B cell (primary cell): ENCODE data around the gene VSTM2L. TPM values are rescaled to one million over a fixed set of nuclear protein-coding genes. Genes with fewer than 3 reads are reported as not detected.

Source experiments
- ATAC-seq: fragments of 200-7000 bp; cut with Tn5 transposase; one replicate; pipeline ENCODE4 v1.10.0; 2021; ENCODE audit warnings: low read depth, mild to moderate bottlenecking, moderate number of reproducible peaks, moderate library complexity
- CTCF ChIA-PET: fragments of 350-600 bp; sonication (Branson Sonifier 250); formaldehyde crosslinking; loops from one replicate; lab custom pipeline; 2021; ENCODE audit warnings: antibody characterized with exemption, inconsistent platforms; lab: Charles Lee
- POLR2A ChIA-PET: fragments of 350-600 bp; sonication (Branson Sonifier 250); formaldehyde crosslinking; loops from one replicate; lab custom pipeline; 2021; ENCODE audit warnings: antibody characterized with exemption; lab: Charles Lee
- DNase-seq: peaks from one replicate; pipeline ENCODE4 v3.0.0; 2013
- H2AFZ ChIP-seq: 2 replicates; pipeline ENCODE4 v1.6.1; 2012; ENCODE audit warnings: mild to moderate bottlenecking, low read depth, low read length; ENCODE audit not compliant: insufficient read depth, poor library complexity, severe bottlenecking
- H3K27ac ChIP-seq, 2 donors: 1 replicate in 1 of 2; 2 replicates in 1 of 2; pipeline ENCODE4 v1.5.1; 2012 to 2013; ENCODE audit warnings: low read length in 2 of 2, mild to moderate bottlenecking in 2 of 2, moderate library complexity in 1 of 2
- H3K27me3 ChIP-seq, 4 experiments: fragments of 200-600 bp in 1 of 4; sonication (generic) in 1 of 4; replicated peaks in 1 of 4; 1 replicate in 2 of 4; 2 replicates in 2 of 4; pipeline versions ENCODE4 v1.6.1 to v1.7.0; 2013 to 2016; ENCODE audit warnings: low read length in 3 of 4, mild to moderate bottlenecking in 2 of 4, mixed read lengths in 1 of 4, moderate library complexity in 1 of 4; ENCODE audit not compliant: insufficient read depth in 4 of 4, control insufficient read depth in 3 of 4; ENCODE audit errors: control extremely low read depth in 1 of 4
- H3K36me3 ChIP-seq, 2 experiments: replicated peaks in 1 of 2; 1 replicate in 1 of 2; 2 replicates in 1 of 2; pipeline versions ENCODE4 v1.6.1 to v1.7.1; 2013; ENCODE audit warnings: low read length in 1 of 2; ENCODE audit not compliant: insufficient read depth in 2 of 2, control insufficient read depth in 1 of 2; ENCODE audit errors: control extremely low read depth in 1 of 2, extremely low read depth in 1 of 2
- H3K4me1 ChIP-seq, 2 donors: fragments of 200-600 bp in 1 of 2; sonication (generic) in 1 of 2; 1 replicate in 1 of 2; 2 replicates in 1 of 2; pipeline versions ENCODE4 v1.5.1 to v1.6.1; 2013 to 2017; ENCODE audit warnings: low read length in 2 of 2; ENCODE audit not compliant: control insufficient read depth in 2 of 2, insufficient read depth in 2 of 2
- H3K4me2 ChIP-seq: replicated peaks from 2 replicates; pipeline ENCODE3; 2012; ENCODE audit warnings: mild to moderate bottlenecking, low read depth, low read length; ENCODE audit not compliant: poor library complexity, severe bottlenecking
- H3K4me3 ChIP-seq, 5 experiments: fragments of 200-600 bp in 1 of 5; sonication (generic) in 1 of 5; 1 replicate in 3 of 5; 2 replicates in 2 of 5; pipeline versions ENCODE4 v1.5.1 to v1.7.0; 2011 to 2016; ENCODE audit warnings: low read length in 4 of 5, mild to moderate bottlenecking in 4 of 5, low read depth in 2 of 5, control low read depth in 1 of 5, moderate library complexity in 1 of 5; ENCODE audit not compliant: insufficient read depth in 1 of 5; ENCODE audit errors: control extremely low read depth in 1 of 5, extremely low read depth in 1 of 5
- H3K79me2 ChIP-seq: fragments of 200-600 bp; sonication (generic); one replicate; pipeline ENCODE4 v1.6.0; 2016; ENCODE audit warnings: low read length; ENCODE audit not compliant: control insufficient read depth, insufficient read depth
- H3K9ac ChIP-seq: fragments of 200-600 bp; sonication (generic); 2 replicates; pipeline ENCODE4 v1.6.1; 2017; ENCODE audit warnings: mild to moderate bottlenecking, low read length, moderate library complexity
- H3K9me3 ChIP-seq, 3 donors: one replicate each; pipeline versions ENCODE4 v1.6.1 to v1.7.1; 2013; ENCODE audit warnings: low read length in 2 of 3; ENCODE audit not compliant: control insufficient read depth in 2 of 3, insufficient read depth in 1 of 3; ENCODE audit errors: control extremely low read depth in 1 of 3
- H4K20me1 ChIP-seq: 2 replicates; pipeline ENCODE4 v1.6.0; 2012; ENCODE audit warnings: mild to moderate bottlenecking, low read length; ENCODE audit not compliant: insufficient read depth, control insufficient read depth, poor library complexity, severe bottlenecking
- H3K27ac Mint-ChIP-seq: one replicate; pipeline ENCODE4 v1.8.0; 2021; ENCODE audit warnings: mixed read lengths
- H3K27me3 Mint-ChIP-seq: one replicate; pipeline ENCODE4 v1.8.0; 2021; ENCODE audit warnings: mixed read lengths
- H3K4me1 Mint-ChIP-seq: one replicate; pipeline ENCODE4 v1.8.0; 2021; ENCODE audit warnings: mixed read lengths
- H3K4me3 Mint-ChIP-seq: one replicate; pipeline ENCODE4 v1.8.0; 2021; ENCODE audit warnings: mixed read lengths
- H3K9me3 Mint-ChIP-seq: one replicate; pipeline ENCODE4 v1.8.0; 2022; ENCODE audit warnings: mixed read lengths; ENCODE audit not compliant: insufficient read depth
- CTCF ChIP-seq: fragments of 200-600 bp; IDR thresholded peaks from one replicate; pipeline ENCODE4 v1.8.0; 2022; ENCODE audit warnings: antibody characterized with exemption, mild to moderate bottlenecking
- EZH2 ChIP-seq: IDR thresholded peaks from 2 replicates; pipeline ENCODE4 v1.6.1; 2012; ENCODE audit warnings: borderline replicate concordance, low read depth, mild to moderate bottlenecking, moderate library complexity, low read length; ENCODE audit not compliant: insufficient read depth, poor library complexity, severe bottlenecking
- WGBS: methylation state at CpG from one replicate; pipeline ENCODE4 v1.1.5; 2013; ENCODE audit warnings: missing lambda C conversion rate; ENCODE audit not compliant: insufficient coverage; 5-methylcytosine and 5-hydroxymethylcytosine counted together
- intact Hi-C: fragments of 100-400 bp; cut with micrococcal nuclease; formaldehyde crosslinking; loops from one replicate; pipeline ENCODE4 v1.10.0; 2022
- polyA plus RNA-seq: library from polyadenylated mRNA; depleted of rRNA; stranded (reverse); fragments of >200 nt; gene quantifications from 2 replicates; pipeline ENCODE4 v1.2.3, GENCODE V29; 2012
- total RNA-seq, 2 donors: library from RNA; stranded (reverse); fragments of 120-200 nt in 1 of 2; gene quantifications; 1 replicate in 1 of 2; 2 replicates in 1 of 2; pipeline versions ENCODE4 v1.2.3 to v1.2.4, GENCODE V29; 2013 to 2022

The VSTM2L gene
- total and polyA plus RNA-seq, 2 donors (not counting 1 experiment from before 2014, with no cell fraction given) = 0.25 TPM; not detected in 1

GRCh38 chr20:37943501-37944455 is 40.9 kb downstream of the VSTM2L start:
- no peak overlapping the region for H2AFZ ChIP-seq
- H3K9ac ChIP-seq = no peak overlapping the region
- peaks cover 0 to 7% (median 0%) of the 10 kb centered on the region in 4 experiments for H3K27me3 ChIP-seq
- no peaks in the 10 kb centered on the region for H3K36me3 ChIP-seq
- no peak overlapping the region for H3K27ac Mint-ChIP-seq
- H3K4me1 Mint-ChIP-seq = no peaks in the 10 kb centered on the region
- no peak overlapping the region for H3K4me2 ChIP-seq
- DNase-seq (no peak), ATAC-seq (no peak)
- H4K20me1 ChIP-seq = no peaks in the 10 kb centered on the region
- H3K9me3 Mint-ChIP-seq = peaks cover 2% of the 10 kb centered on the region
- H3K4me3 ChIP-seq = no peak overlapping the region
- WGBS = 96% methylated on average over 41 of the region's 47 CpGs
- ChIA-PET CTCF (no interaction called here), POLR2A (no interaction called here)
- peaks cover 0 to 21% (median 2%) of the 10 kb centered on the region in 3 donors for H3K9me3 ChIP-seq
- intact Hi-C loops = no loop called here
- TF ChIP-seq CTCF = no peak
- no peak for TF ChIP-seq EZH2
- H3K79me2 ChIP-seq = no peaks in the 10 kb centered on the region
- H3K27me3 Mint-ChIP-seq = peaks cover 22% of the 10 kb centered on the region
- H3K27ac ChIP-seq = no peak overlapping the region
- no peak overlapping the region for H3K4me3 Mint-ChIP-seq
- H3K4me1 ChIP-seq = no peaks in the 10 kb centered on the region

GRCh38 chr20:37944456-37944981 is 41.6 kb downstream of the VSTM2L start:
- WGBS = 88% methylated on average over 9 of the region's 11 CpGs
- ChIA-PET CTCF (no interaction called here), POLR2A (no interaction called here)
- H3K36me3 ChIP-seq = no peaks in the 10 kb centered on the region
- H3K79me2 ChIP-seq = no peaks in the 10 kb centered on the region
- Mint-ChIP-seq H3K4me1 (no peaks in the 10 kb centered on the region), H3K27ac (no peak overlapping the region), H3K27me3 (peaks cover 25% of the 10 kb centered on the region), H3K9me3 (peaks cover 2% of the 10 kb centered on the region), H3K4me3 (no peak overlapping the region)
- no peak for DNase-seq
- peaks cover 0 to 21% (median 2%) of the 10 kb centered on the region in 3 donors for H3K9me3 ChIP-seq
- H3K27me3 ChIP-seq = peaks cover 0 to 7% (median 0%) of the 10 kb centered on the region in 4 experiments
- H3K4me3 ChIP-seq = no peak overlapping the region
- H3K4me2 ChIP-seq = no peak overlapping the region
- H3K27ac ChIP-seq = no peak overlapping the region
- no peak for ATAC-seq
- H4K20me1 ChIP-seq = no peaks in the 10 kb centered on the region
- H3K9ac ChIP-seq = no peak overlapping the region
- no peak for TF ChIP-seq CTCF
- TF ChIP-seq EZH2 = no peak
- H2AFZ ChIP-seq = no peak overlapping the region
- no peaks in the 10 kb centered on the region for H3K4me1 ChIP-seq
- intact Hi-C loops = no loop called here
